GM23248 (cell line): Measurements from ENCODE around the gene GNRHR. TPM values are rescaled to one million over a fixed set of nuclear protein-coding genes. Genes with fewer than 3 reads are reported as not detected.
A peak's percentile ranks its signal among the peaks of the same experiment; 100 is the strongest.

Source experiments
- DNase-seq: peaks from one replicate; pipeline ENCODE4 v3.0.0-alpha.2; 2015
- H2AFZ ChIP-seq: fragments of 200-600 bp; sonication (generic); 2 replicates; pipeline ENCODE4 v1.6.1; 2016; ENCODE audit warnings: antibody characterized with exemption
- H3F3A ChIP-seq: fragments of 200-600 bp; sonication (generic); 2 replicates; pipeline ENCODE4 v1.6.1; 2016; ENCODE audit warnings: mild to moderate bottlenecking, antibody characterized with exemption, mixed run types; ENCODE audit not compliant: insufficient read depth
- H3K27ac ChIP-seq: fragments of 200-600 bp; sonication (generic); 2 replicates; pipeline ENCODE4 v1.5.1; 2016; ENCODE audit warnings: mild to moderate bottlenecking
- H3K27me3 ChIP-seq: fragments of 200-600 bp; sonication (generic); replicated peaks from 2 replicates; pipeline ENCODE4 v1.6.1; 2016; ENCODE audit warnings: mild to moderate bottlenecking; ENCODE audit not compliant: insufficient read depth
- H3K36me3 ChIP-seq: fragments of 200-600 bp; sonication (generic); 2 replicates; pipeline ENCODE4 v1.6.1; 2016; ENCODE audit warnings: low read depth, mild to moderate bottlenecking
- H3K4me1 ChIP-seq: fragments of 200-600 bp; sonication (generic); 2 replicates; pipeline ENCODE4 v1.6.1; 2016; ENCODE audit warnings: mild to moderate bottlenecking; ENCODE audit not compliant: insufficient read depth
- H3K4me2 ChIP-seq: fragments of 200-600 bp; sonication (generic); one replicate; pipeline ENCODE4 v1.6.1; 2016; ENCODE audit warnings: mild to moderate bottlenecking; ENCODE audit not compliant: unreplicated experiment
- H3K4me3 ChIP-seq: fragments of 200-600 bp; sonication (generic); 2 replicates; pipeline ENCODE4 v1.5.1; 2016; ENCODE audit warnings: mild to moderate bottlenecking
- H3K79me2 ChIP-seq: fragments of 200-600 bp; sonication (generic); 2 replicates; pipeline ENCODE4 v1.6.1; 2016; ENCODE audit warnings: mild to moderate bottlenecking; ENCODE audit not compliant: insufficient read depth
- H3K9ac ChIP-seq: fragments of 200-600 bp; sonication (generic); 2 replicates; pipeline ENCODE4 v1.6.1; 2016; ENCODE audit warnings: mild to moderate bottlenecking
- H3K9me2 ChIP-seq: fragments of 200-600 bp; sonication (generic); 2 replicates; pipeline ENCODE4 v1.6.1; 2016; ENCODE audit warnings: mixed run types, mild to moderate bottlenecking, moderate library complexity; ENCODE audit not compliant: insufficient read depth
- H3K9me3 ChIP-seq: fragments of 200-600 bp; sonication (generic); one replicate; pipeline ENCODE4 v1.6.1; 2017; ENCODE audit warnings: low read depth
- H4K20me1 ChIP-seq: fragments of 200-600 bp; sonication (generic); 2 replicates; pipeline ENCODE4 v1.6.0; 2016; ENCODE audit not compliant: insufficient read depth
- EZH2 ChIP-seq: fragments of 200-600 bp; sonication (generic); IDR thresholded peaks from 2 replicates; pipeline ENCODE4 v1.6.1; 2018; ENCODE audit warnings: antibody characterized with exemption, mild to moderate bottlenecking; ENCODE audit not compliant: insufficient read depth, poor library complexity, severe bottlenecking
- EZH2phosphoT487 ChIP-seq: fragments of 200-600 bp; sonication (generic); IDR thresholded peaks from 2 replicates; pipeline ENCODE4 v1.6.1; 2018; ENCODE audit warnings: antibody characterized with exemption, moderate library complexity, mild to moderate bottlenecking, low read depth; ENCODE audit not compliant: insufficient read depth
- WGBS, 2 experiments: methylation state at CpG; one replicate each; pipeline ENCODE4 v1.1.6; 2015 to 2017; ENCODE audit warnings: low lambda C conversion rate in 2 of 2, low coverage in 1 of 2; ENCODE audit errors: missing lambda C conversion rate in 2 of 2; 5-methylcytosine and 5-hydroxymethylcytosine counted together
- in situ Hi-C: fragments of 300-500 bp; cut with MboI; formaldehyde crosslinking; loops from 2 replicates; pipeline ENCODE4 v1.15.0; 2020
- polyA plus RNA-seq: library from polyadenylated mRNA; unstranded; fragments of >200 nt; fragmentation: Nextera tagmentation; extraction: Ambion mirVana; gene quantifications from 2 replicates; pipeline ENCODE4 v1.2.1, GENCODE V29; 2016
- total RNA-seq: library from RNA; depleted of rRNA; stranded (reverse); fragments of >200 nt; shearing (Covaris generic); gene quantifications from 2 replicates; pipeline ENCODE4 v1.2.3, GENCODE V29; 2014

Gene GNRHR
- total and polyA plus RNA-seq, 2 experiments from 2014 or later: 0.08 TPM; not detected in 1

DNA sequence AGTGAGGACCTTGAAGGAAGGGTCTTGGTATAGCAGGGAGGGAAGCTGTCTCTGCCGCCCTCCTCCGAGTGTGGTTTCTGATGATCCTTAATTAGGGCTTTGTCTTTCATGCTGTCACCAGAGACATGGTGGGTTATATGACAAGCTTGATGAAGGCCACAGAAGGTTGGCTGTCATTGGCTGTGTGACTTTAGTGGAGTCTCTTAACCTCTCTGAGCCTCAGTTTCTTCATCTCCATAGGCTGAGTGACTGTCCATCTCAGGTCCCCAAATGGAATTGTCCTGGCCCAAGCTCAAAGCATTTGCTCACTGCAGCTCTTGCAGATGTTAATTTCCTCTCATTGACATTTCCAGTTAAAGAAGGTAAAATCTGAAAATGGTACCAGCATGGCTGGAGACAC lies 36.6 kb downstream of the GNRHR start:
- Histone ChIP-seq H3K9me2 (no peaks in the 10 kb centered on the region), H3K9me3 (no peaks in the 10 kb centered on the region), H3K27me3 (no peaks in the 10 kb centered on the region), H2AFZ (no peak overlapping the region), H3F3A (0 out of 2 replicates have a peak, but pooled peaks cover 13% of the 10 kb centered on the region), H3K36me3 (no peaks in the 10 kb centered on the region), H3K4me3 (no peak overlapping the region), H3K79me2 (0 out of 2 replicates have a peak, but pooled peaks cover 7% of the 10 kb centered on the region), H4K20me1 (no peaks in the 10 kb centered on the region), H3K9ac (no peak overlapping the region), H3K4me1 (peaks cover 24% of the 10 kb centered on the region), H3K27ac (no peak overlapping the region), H3K4me2 (no peak overlapping the region)
- DNase-seq: no peak
- 98% methylated on average over 2 of the region's 2 CpGs for WGBS, 2 experiments
- TF ChIP-seq EZH2 (no peak), EZH2phosphoT487 (no peak)
- in situ Hi-C loops: no loop called here

GRCh38 chr4:67714955-67715354 lies 39.2 kb downstream of the GNRHR start:
- H3K9me3 ChIP-seq: no peaks in the 10 kb centered on the region
- H3F3A ChIP-seq: 0 out of 2 replicates have a peak, but pooled peaks cover 13% of the 10 kb centered on the region
- H3K4me1 ChIP-seq: peaks cover 13% of the 10 kb centered on the region
- H2AFZ ChIP-seq: no peak overlapping the region
- 86 to 89% methylated on average over 6 of the region's 6 CpGs for WGBS, 2 experiments
- no peaks in the 10 kb centered on the region for H3K9me2 ChIP-seq
- no peak for TF ChIP-seq EZH2phosphoT487
- TF ChIP-seq EZH2: no peak
- H3K4me3 ChIP-seq: no peak overlapping the region
- H3K27ac ChIP-seq: no peak overlapping the region
- H3K27me3 ChIP-seq: no peaks in the 10 kb centered on the region
- DNase-seq: no peak
- in situ Hi-C loops: no loop called here
- H3K36me3 ChIP-seq: no peaks in the 10 kb centered on the region
- no peak overlapping the region for H3K4me2 ChIP-seq
- H4K20me1 ChIP-seq: no peaks in the 10 kb centered on the region
- H3K79me2 ChIP-seq: peaks cover 17% of the 10 kb centered on the region
- no peak overlapping the region for H3K9ac ChIP-seq

- H3K9ac ChIP-seq: no peak overlapping the region
- peak overlapping the region; percentile 13 for H3K4me2 ChIP-seq
- DNase-seq: no peak
Observed at GRCh38 chr4:67714248-67714583, 40.0 kb downstream of the GNRHR start.

GRCh38 chr4:67713529-67714247 lies 40.5 kb downstream of the GNRHR start:
- H3K9me3 ChIP-seq: no peaks in the 10 kb centered on the region
- peaks cover 13% of the 10 kb centered on the region for H3K4me1 ChIP-seq
- no peaks in the 10 kb centered on the region for H4K20me1 ChIP-seq
- 61 to 68% methylated on average over 12 of the region's 12 CpGs for WGBS, 2 experiments
- H3K79me2 ChIP-seq: peaks cover 30% of the 10 kb centered on the region
- peak overlapping the region; percentile 27; the same call in 1 of the 2 replicates for H2AFZ ChIP-seq
- H3K27ac ChIP-seq: peak overlapping the region; percentile 36
- TF ChIP-seq EZH2 (no peak), EZH2phosphoT487 (no peak)
- 0 out of 2 replicates have a peak, but pooled peaks cover 13% of the 10 kb centered on the region for H3F3A ChIP-seq
- H3K36me3 ChIP-seq: no peaks in the 10 kb centered on the region
- no peaks in the 10 kb centered on the region for H3K9me2 ChIP-seq
- in situ Hi-C loops: no loop called here
- H3K4me3 ChIP-seq: no peak overlapping the region
- peak overlapping the region; percentile 13 for H3K4me2 ChIP-seq
- no peaks in the 10 kb centered on the region for H3K27me3 ChIP-seq
- peak; percentile 69 for DNase-seq
- H3K9ac ChIP-seq: no peak overlapping the region

More at GRCh38 chr4:67714248-67714583, 40.0 kb downstream of the GNRHR start:
- H3K4me1 ChIP-seq: peaks cover 13% of the 10 kb centered on the region
- in situ Hi-C loops: no loop called here
- no peak for TF ChIP-seq EZH2
- TF ChIP-seq EZH2phosphoT487: no peak
- H3K27me3 ChIP-seq: no peaks in the 10 kb centered on the region
- no peaks in the 10 kb centered on the region for H3K9me2 ChIP-seq
- H3K79me2 ChIP-seq: peaks cover 24% of the 10 kb centered on the region
- H3K36me3 ChIP-seq: no peaks in the 10 kb centered on the region
- no peaks in the 10 kb centered on the region for H3K9me3 ChIP-seq
- no peaks in the 10 kb centered on the region for H4K20me1 ChIP-seq
- H3K27ac ChIP-seq: peak overlapping the region; percentile 36
- WGBS, 2 experiments: 93 to 100% methylated on average over 1 of the region's 1 CpG
- 0 out of 2 replicates have a peak, but pooled peaks cover 13% of the 10 kb centered on the region for H3F3A ChIP-seq
- peak overlapping the region; percentile 27; the same call in 1 of the 2 replicates for H2AFZ ChIP-seq
- H3K4me3 ChIP-seq: no peak overlapping the region
